GM06990 (cell line): ENCODE measurements around the gene C1QB.
A peak's percentile ranks its signal among the peaks of the same experiment; 100 is the strongest.
"Not testable (repeated sequence)": the region's sequence is repeated elsewhere in the genome, so short reads cannot be mapped to it uniquely, and the experiment has no call there.

Source experiments
- DNase-seq: peaks from one replicate; pipeline ENCODE4 v3.0.0-alpha.2; 2011; ENCODE audit not compliant: insufficient read length; ENCODE audit errors: extremely low read depth
- H3K27me3 ChIP-seq: replicated peaks from 2 replicates; pipeline ENCODE4 v1.6.0; 2011; ENCODE audit warnings: low read length; ENCODE audit not compliant: control insufficient read depth, insufficient read depth
- H3K36me3 ChIP-seq: 2 replicates; pipeline ENCODE4 v1.5.1; 2011; ENCODE audit warnings: low read length; ENCODE audit not compliant: control insufficient read depth, insufficient read depth
- H3K4me3 ChIP-seq: replicated peaks from 2 replicates; pipeline ENCODE4 v1.5.1; 2011; ENCODE audit warnings: low read depth, mild to moderate bottlenecking, control low read depth, low read length
- TF ChIP-seq, protein P1 (sequence below): IDR thresholded peaks from 2 replicates; pipeline ENCODE4 v1.5.1; 2011; ENCODE audit warnings: low read length, control low read depth, mild to moderate bottlenecking, inconsistent platforms; ENCODE audit not compliant: insufficient read depth, poor library complexity, severe bottlenecking

Gene C1QB

DNA sequence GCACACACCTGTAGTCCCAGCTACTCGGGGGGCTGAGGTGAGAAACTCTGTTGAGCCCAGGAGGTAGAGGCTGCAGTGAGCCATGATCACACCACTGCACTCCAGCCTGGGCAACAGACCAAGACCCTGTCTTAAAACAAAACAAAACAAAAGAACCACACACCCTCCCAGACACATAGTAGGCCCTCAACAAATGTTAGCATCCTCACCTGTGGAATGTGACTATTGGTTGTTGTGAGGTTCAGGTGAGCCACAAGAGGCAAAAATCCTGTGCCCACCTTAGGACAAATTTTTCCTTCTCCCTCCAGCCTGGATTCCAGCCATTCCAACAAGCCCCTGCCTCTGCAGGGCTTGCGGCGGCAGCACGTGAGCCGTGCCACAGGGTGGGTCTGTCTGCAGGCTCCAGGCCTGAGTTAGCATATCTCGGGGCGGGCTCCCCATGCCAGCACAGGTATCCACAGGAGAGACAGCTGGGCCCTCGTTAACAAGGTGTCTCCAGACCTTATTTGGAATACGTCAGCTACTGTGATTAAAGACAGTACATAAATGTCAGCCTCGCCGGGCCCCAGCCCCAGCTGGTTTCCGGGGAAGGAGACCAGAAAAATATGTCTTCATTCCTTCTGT, 17.4 kb downstream of the C1QB start:
- no peak overlapping the region for H3K4me3 ChIP-seq
- DNase-seq: no peak
- no peaks in the 10 kb centered on the region for H3K36me3 ChIP-seq
- peaks cover 5% of the 10 kb centered on the region for H3K27me3 ChIP-seq
- TF ChIP-seq, protein P1, sequence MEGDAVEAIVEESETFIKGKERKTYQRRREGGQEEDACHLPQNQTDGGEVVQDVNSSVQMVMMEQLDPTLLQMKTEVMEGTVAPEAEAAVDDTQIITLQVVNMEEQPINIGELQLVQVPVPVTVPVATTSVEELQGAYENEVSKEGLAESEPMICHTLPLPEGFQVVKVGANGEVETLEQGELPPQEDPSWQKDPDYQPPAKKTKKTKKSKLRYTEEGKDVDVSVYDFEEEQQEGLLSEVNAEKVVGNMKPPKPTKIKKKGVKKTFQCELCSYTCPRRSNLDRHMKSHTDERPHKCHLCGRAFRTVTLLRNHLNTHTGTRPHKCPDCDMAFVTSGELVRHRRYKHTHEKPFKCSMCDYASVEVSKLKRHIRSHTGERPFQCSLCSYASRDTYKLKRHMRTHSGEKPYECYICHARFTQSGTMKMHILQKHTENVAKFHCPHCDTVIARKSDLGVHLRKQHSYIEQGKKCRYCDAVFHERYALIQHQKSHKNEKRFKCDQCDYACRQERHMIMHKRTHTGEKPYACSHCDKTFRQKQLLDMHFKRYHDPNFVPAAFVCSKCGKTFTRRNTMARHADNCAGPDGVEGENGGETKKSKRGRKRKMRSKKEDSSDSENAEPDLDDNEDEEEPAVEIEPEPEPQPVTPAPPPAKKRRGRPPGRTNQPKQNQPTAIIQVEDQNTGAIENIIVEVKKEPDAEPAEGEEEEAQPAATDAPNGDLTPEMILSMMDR: no peak

GRCh38 chr1:22671999-22672398, 19.0 kb downstream of the C1QB start:
- peaks cover 5% of the 10 kb centered on the region for H3K27me3 ChIP-seq
- no peak for DNase-seq
- no peaks in the 10 kb centered on the region for H3K36me3 ChIP-seq
- H3K4me3 ChIP-seq: no peak overlapping the region
- TF ChIP-seq, protein P1: no peak

- DNase-seq: no peak
- H3K4me3 ChIP-seq: no peak overlapping the region
- H3K27me3 ChIP-seq: peaks cover 5% of the 10 kb centered on the region
- TF ChIP-seq, protein P1: peak; percentile 75
- no peaks in the 10 kb centered on the region for H3K36me3 ChIP-seq
These were observed 20.7 kb downstream of the C1QB start for GRCh38 chr1:22673486-22674409.

DNA sequence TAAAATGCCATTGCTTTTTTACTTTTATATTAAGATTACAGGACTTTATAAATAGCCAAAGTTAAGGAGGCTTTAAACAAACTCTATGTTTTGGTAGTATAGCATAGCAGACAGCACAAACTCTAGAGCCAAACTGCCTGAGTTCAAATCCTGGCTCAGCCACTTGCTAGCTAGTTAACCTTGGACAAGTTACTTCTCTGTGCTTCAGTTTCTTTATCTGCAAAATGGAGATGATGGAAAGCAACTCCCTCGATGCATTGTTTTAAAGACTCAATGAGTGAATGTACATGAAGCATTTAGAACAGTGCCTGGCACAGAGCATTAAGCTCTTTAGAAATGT, 21.3 kb downstream of the C1QB start:
- Histone ChIP-seq H3K36me3 (no peaks in the 10 kb centered on the region), H3K27me3 (peaks cover 5% of the 10 kb centered on the region), H3K4me3 (no peak overlapping the region)
- TF ChIP-seq, protein P1: no peak
- no peak for DNase-seq

DNA sequence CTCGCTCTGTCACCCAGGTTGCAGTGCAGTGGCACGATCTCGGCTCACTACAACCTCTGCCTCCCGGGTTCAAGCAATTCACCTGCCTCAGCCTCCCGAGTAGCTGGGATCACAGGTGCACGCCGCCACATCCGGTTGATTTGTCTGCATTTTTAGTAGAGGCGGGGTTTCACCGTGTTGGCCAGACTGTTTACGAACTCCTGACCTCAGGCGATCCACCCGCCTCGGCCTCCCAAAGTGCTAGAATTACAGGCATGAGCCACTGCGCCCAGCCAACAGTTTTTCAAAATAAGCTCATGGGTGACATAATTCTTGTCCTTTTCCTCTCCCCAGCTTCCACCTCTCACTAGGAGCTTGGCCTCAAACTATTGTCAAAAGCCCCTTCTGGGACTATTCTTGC, 23.1 kb downstream of the C1QB start:
- DNase-seq, H3K27me3 ChIP-seq: not testable (repeated sequence)

DNA sequence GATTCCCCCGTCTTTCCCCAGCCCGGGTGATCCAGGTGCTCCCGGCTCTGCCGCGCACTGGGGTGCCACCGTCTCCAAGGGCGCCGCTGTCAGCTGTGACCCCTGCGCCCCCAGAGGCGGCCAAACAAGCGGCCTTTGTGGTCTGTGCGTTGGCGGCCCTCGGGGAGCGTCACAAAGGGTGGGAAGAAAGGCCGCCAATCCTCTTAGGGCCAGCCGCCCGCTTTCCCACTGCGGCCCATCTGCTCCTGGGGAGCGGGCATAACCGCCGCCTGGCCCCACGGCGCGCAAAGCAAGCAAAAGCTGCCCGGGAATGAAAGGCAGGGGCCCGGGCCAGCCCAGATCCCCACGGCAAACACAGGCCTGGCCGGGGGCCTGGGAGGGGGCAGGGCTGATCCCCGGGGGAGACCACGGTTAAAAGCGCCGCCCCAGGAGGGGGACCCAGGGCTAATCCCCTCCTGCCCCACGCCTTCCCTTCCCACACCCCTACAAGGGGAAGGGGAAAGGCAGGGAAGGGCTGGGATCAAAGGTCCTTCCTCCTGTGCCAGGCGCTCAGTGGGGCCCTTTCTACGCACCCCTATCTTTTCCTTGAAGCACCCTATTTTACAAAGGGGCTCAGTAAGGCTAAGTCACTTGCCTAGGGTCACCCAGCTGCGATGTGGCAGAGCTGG, 24.0 kb downstream of the C1QB start:
- no peaks in the 10 kb centered on the region for H3K36me3 ChIP-seq
- no peak overlapping the region for H3K4me3 ChIP-seq
- no peak for DNase-seq
- no peaks in the 10 kb centered on the region; the same call in none of the 2 replicates for H3K27me3 ChIP-seq
- TF ChIP-seq, protein P1: no peak

More for the DNA sequence above, 23.1 kb downstream of the C1QB start:
- H3K4me3 ChIP-seq, H3K36me3 ChIP-seq: not testable (repeated sequence)
